CD14-positive monocyte (primary cell): ENCODE results near the gene FZD7. TPM values are rescaled to one million over a fixed set of nuclear protein-coding genes. Genes with fewer than 3 reads are reported as not detected.
A peak's percentile ranks its signal among the peaks of the same experiment; 100 is the strongest.

Experiments used
- DNase-seq, 3 donors: peaks; one replicate each; pipeline ENCODE4 v3.0.0-alpha.2; 2011 to 2022
- H2AFZ ChIP-seq: 2 replicates; pipeline ENCODE4 v1.6.0; 2012; ENCODE audit warnings: mild to moderate bottlenecking, low read depth, low read length, inconsistent platforms; ENCODE audit not compliant: insufficient read depth, poor library complexity, severe bottlenecking
- H3K27ac ChIP-seq, 2 donors: 1 replicate in 1 of 2; 2 replicates in 1 of 2; pipeline ENCODE4 v1.5.1; 2012 to 2013; ENCODE audit warnings: low read length in 2 of 2, control low read depth in 1 of 2, inconsistent platforms in 1 of 2, low read depth in 1 of 2, mild to moderate bottlenecking in 1 of 2
- H3K27me3 ChIP-seq, 2 donors: one replicate each; pipeline versions ENCODE4 v1.6.0 to v1.6.1; 2011 to 2013; ENCODE audit warnings: low read length in 2 of 2; ENCODE audit not compliant: control insufficient read depth in 2 of 2, insufficient read depth in 2 of 2
- H3K36me3 ChIP-seq, 2 donors: replicated peaks in 1 of 2; 1 replicate in 1 of 2; 2 replicates in 1 of 2; pipeline versions ENCODE4 v1.5.1 to v1.6.1; 2012 to 2013; ENCODE audit warnings: low read length in 2 of 2, control low read depth in 1 of 2, inconsistent platforms in 1 of 2, mild to moderate bottlenecking in 1 of 2; ENCODE audit not compliant: insufficient read depth in 2 of 2, control insufficient read depth in 1 of 2
- H3K4me1 ChIP-seq, 2 donors: 1 replicate in 1 of 2; 2 replicates in 1 of 2; pipeline versions ENCODE4 v1.5.1 to v1.6.1; 2012 to 2013; ENCODE audit warnings: low read length in 2 of 2, control low read depth in 1 of 2, inconsistent platforms in 1 of 2, mild to moderate bottlenecking in 1 of 2, moderate library complexity in 1 of 2; ENCODE audit not compliant: insufficient read depth in 2 of 2, control insufficient read depth in 1 of 2
- H3K4me2 ChIP-seq: replicated peaks from 2 replicates; pipeline ENCODE3; 2012; ENCODE audit warnings: low read length, moderate library complexity, mild to moderate bottlenecking; ENCODE audit not compliant: poor library complexity, severe bottlenecking; ENCODE audit errors: extremely low read depth
- H3K4me3 ChIP-seq, 3 experiments: fragments of 200-600 bp in 1 of 3; sonication (generic) in 1 of 3; replicated peaks in 1 of 3; 1 replicate in 2 of 3; 2 replicates in 1 of 3; pipeline ENCODE4 v1.5.1; 2011 to 2013; ENCODE audit warnings: low read length in 3 of 3, mild to moderate bottlenecking in 3 of 3, control low read depth in 2 of 3, low read depth in 2 of 3, inconsistent platforms in 1 of 3, moderate library complexity in 1 of 3
- H3K79me2 ChIP-seq: 2 replicates; pipeline ENCODE4 v1.6.0; 2012; ENCODE audit warnings: mild to moderate bottlenecking, control low read depth, inconsistent platforms, low read length, moderate library complexity; ENCODE audit not compliant: insufficient read depth
- H3K9ac ChIP-seq: 2 replicates; pipeline ENCODE4 v1.6.0; 2017; ENCODE audit warnings: low read length, mild to moderate bottlenecking; ENCODE audit not compliant: insufficient read depth, poor library complexity, severe bottlenecking
- H3K9me3 ChIP-seq, 2 donors: replicated peaks in 1 of 2; 1 replicate in 1 of 2; 2 replicates in 1 of 2; pipeline versions ENCODE4 v1.5.1 to v1.6.1; 2012 to 2013; ENCODE audit warnings: low read length in 2 of 2, control low read depth in 1 of 2; ENCODE audit not compliant: control insufficient read depth in 1 of 2, insufficient read depth in 1 of 2
- H4K20me1 ChIP-seq: 2 replicates; pipeline ENCODE4 v1.6.0; 2012; ENCODE audit warnings: mild to moderate bottlenecking, low read length, control low read depth, moderate library complexity; ENCODE audit not compliant: insufficient read depth
- H3K27ac Mint-ChIP-seq, 7 donors: one replicate each; pipeline ENCODE4 v1.8.0; 2020; ENCODE audit warnings: mild to moderate bottlenecking in 7 of 7, mixed read lengths in 7 of 7, moderate library complexity in 6 of 7, inconsistent platforms in 2 of 7
- H3K27me3 Mint-ChIP-seq, 3 donors: one replicate each; pipeline ENCODE4 v1.8.0; 2021 to 2022; ENCODE audit warnings: low read depth in 3 of 3, mild to moderate bottlenecking in 3 of 3, mixed read lengths in 3 of 3, moderate library complexity in 3 of 3, inconsistent platforms in 1 of 3
- H3K36me3 Mint-ChIP-seq, 2 donors: one replicate each; pipeline ENCODE4 v1.8.0; 2020; ENCODE audit warnings: mixed read lengths in 2 of 2, inconsistent platforms in 1 of 2, mild to moderate bottlenecking in 1 of 2
- H3K4me1 Mint-ChIP-seq: one replicate; pipeline ENCODE4 v1.8.0; 2020; ENCODE audit warnings: mild to moderate bottlenecking, mixed read lengths
- H3K4me3 Mint-ChIP-seq, 2 donors: one replicate each; pipeline ENCODE4 v1.8.0; 2020; ENCODE audit warnings: mild to moderate bottlenecking in 2 of 2, mixed read lengths in 2 of 2, moderate library complexity in 1 of 2
- H3K9me3 Mint-ChIP-seq, 7 donors: one replicate each; pipeline ENCODE4 v1.8.0; 2020 to 2022; ENCODE audit warnings: mixed read lengths in 7 of 7, mild to moderate bottlenecking in 6 of 7, moderate library complexity in 6 of 7, inconsistent platforms in 2 of 7
- WGBS: methylation state at CpG from one replicate; pipeline ENCODE4 v1.1.5; 2013; ENCODE audit warnings: missing lambda C conversion rate; ENCODE audit not compliant: insufficient coverage; 5-methylcytosine and 5-hydroxymethylcytosine counted together
- intact Hi-C, 2 donors: fragments of 100-400 bp; cut with micrococcal nuclease; formaldehyde crosslinking; loops; one replicate each; pipeline versions ENCODE4 v1.15.0 to v1.15.1; 2023
- polyA plus RNA-seq, 3 donors: library from polyadenylated mRNA; depleted of rRNA in 1 of 3; unstranded in 2 of 3; stranded (reverse) in 1 of 3; fragments of 300-500 nt in 2 of 3; fragments of >200 nt in 1 of 3; fragmentation: Illumina TruSeq in 2 of 3; gene quantifications; 1 replicate in 2 of 3; 2 replicates in 1 of 3; pipeline ENCODE4 v1.2.3, GENCODE V29; 2012 to 2021
- TF ChIP-seq, protein P1 (sequence below): fragments of 200-600 bp; IDR thresholded peaks from one replicate; pipeline ENCODE4 v1.8.0; 2022; ENCODE audit warnings: antibody characterized with exemption, mild to moderate bottlenecking

FZD7 gene
- polyA plus RNA-seq, 3 donors: 0.05 to 0.28 TPM; not detected in 1

DNA sequence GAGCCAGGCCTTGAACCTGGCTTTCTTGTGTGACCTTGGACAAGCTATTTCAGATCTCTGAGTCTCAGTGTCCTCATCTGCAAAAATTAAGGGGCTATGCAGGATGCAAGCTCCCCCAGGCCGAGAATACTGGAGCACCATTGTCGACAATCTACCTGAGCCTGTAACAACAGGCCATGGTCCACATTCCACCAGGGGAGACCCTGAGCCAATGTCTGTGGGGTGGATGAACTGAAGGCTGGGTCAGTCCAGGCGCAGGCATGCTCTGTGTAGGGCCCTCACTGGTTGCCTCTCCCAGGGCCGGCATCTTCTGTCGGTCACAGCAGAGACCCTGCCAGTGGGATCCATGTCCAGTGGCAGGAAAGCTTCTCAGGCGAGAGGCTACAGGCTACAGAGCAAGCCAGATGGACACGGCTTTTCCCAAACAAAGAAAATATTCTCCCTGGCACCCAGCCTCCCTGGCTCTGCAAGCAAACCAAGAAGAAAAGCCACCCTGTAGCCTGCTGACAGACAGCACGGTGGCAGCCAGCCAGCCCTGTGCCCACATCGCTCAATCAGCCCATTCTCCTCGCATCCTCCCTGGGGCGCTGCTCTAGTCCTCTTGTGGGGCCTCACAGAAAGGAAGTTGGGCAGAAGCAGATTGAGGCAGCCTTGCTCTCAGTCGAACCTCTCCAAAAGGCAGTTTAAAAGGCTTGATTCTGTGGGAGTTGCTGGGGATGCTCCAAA lies 48.7 kb upstream of the FZD7 start:
- Mint-ChIP-seq H3K9me3 (no peaks in the 10 kb centered on the region), H3K4me3 (no peak overlapping the region)

DNA sequence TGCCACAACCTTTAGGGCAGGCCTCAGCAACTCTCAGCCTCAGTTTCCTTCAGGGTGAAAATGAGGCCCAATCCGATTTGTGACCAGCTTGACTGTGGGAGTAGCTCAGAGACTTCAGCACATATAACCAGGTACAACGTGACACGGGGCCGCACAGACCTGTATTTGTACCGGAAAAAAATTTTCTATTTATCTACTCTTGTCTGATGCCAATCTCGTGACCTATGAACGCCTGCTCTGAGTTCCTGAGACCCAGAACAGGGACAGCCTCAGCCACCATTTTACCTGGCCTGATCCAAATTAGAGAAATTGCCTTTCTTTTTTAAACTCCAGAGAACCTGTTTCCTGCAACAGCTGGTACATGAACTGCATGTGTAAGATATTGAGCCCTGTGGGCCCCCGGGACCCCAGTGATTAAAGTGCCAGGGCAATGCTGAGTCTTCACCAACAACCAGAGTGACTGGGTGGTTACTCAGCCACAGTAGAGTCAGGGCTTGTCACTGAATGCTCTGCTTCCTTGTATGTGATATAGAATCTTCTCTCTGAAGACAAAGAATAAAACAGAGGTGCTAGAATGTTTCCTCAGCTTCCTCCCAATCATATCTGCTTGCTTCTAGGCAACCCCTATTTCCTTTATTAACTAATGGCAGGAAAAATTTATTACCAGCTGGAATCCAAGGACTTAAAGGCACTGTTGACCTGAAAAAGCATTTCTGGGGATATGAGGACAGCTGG lies 47.8 kb upstream of the FZD7 start:
- no peaks in the 10 kb centered on the region for H3K79me2 ChIP-seq

More for the DNA sequence above, 48.7 kb upstream of the FZD7 start:
- Histone ChIP-seq H3K4me1 (no peaks in the 10 kb centered on the region), H3K9ac (no peak overlapping the region), H3K4me3 (no peak overlapping the region), H3K36me3 (no peaks in the 10 kb centered on the region), H3K27me3 (no peaks in the 10 kb centered on the region), H2AFZ (peak overlapping the region; percentile 59), H3K9me3 (no peaks in the 10 kb centered on the region), H3K4me2 (no peak overlapping the region), H4K20me1 (no peaks in the 10 kb centered on the region), H3K79me2 (no peaks in the 10 kb centered on the region), H3K27ac (no peak overlapping the region)
- intact Hi-C loops: no loop called here
- no peak for DNase-seq
- Mint-ChIP-seq H3K4me1 (peaks cover 6% of the 10 kb centered on the region), H3K36me3 (no peaks in the 10 kb centered on the region), H3K27me3 (peaks cover 3 to 9% (median 4%) of the 10 kb centered on the region in 3 donors), H3K27ac (no peak overlapping the region)
- WGBS: 54% methylated on average over 9 of the region's 12 CpGs
- TF ChIP-seq, protein P1, sequence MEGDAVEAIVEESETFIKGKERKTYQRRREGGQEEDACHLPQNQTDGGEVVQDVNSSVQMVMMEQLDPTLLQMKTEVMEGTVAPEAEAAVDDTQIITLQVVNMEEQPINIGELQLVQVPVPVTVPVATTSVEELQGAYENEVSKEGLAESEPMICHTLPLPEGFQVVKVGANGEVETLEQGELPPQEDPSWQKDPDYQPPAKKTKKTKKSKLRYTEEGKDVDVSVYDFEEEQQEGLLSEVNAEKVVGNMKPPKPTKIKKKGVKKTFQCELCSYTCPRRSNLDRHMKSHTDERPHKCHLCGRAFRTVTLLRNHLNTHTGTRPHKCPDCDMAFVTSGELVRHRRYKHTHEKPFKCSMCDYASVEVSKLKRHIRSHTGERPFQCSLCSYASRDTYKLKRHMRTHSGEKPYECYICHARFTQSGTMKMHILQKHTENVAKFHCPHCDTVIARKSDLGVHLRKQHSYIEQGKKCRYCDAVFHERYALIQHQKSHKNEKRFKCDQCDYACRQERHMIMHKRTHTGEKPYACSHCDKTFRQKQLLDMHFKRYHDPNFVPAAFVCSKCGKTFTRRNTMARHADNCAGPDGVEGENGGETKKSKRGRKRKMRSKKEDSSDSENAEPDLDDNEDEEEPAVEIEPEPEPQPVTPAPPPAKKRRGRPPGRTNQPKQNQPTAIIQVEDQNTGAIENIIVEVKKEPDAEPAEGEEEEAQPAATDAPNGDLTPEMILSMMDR: no peak

More for the DNA sequence above, 47.8 kb upstream of the FZD7 start:
- TF ChIP-seq, protein P1: no peak
- no peak for DNase-seq
- Histone ChIP-seq H3K4me3 (no peak overlapping the region), H4K20me1 (no peaks in the 10 kb centered on the region), H3K27ac (no peak overlapping the region), H3K4me1 (no peaks in the 10 kb centered on the region), H3K4me2 (no peak overlapping the region), H3K9ac (no peak overlapping the region), H3K36me3 (no peaks in the 10 kb centered on the region), H3K27me3 (no peaks in the 10 kb centered on the region), H3K9me3 (no peaks in the 10 kb centered on the region), H2AFZ (peak overlapping the region; percentile 59)
- Mint-ChIP-seq H3K36me3 (no peaks in the 10 kb centered on the region), H3K27me3 (peaks cover 3 to 9% (median 4%) of the 10 kb centered on the region in 3 donors), H3K4me1 (peaks cover 6% of the 10 kb centered on the region), H3K27ac (peak overlapping the region in 1 of 7 donors; percentile 3), H3K9me3 (no peaks in the 10 kb centered on the region), H3K4me3 (no peak overlapping the region)
- 64% methylated on average over 5 of the region's 8 CpGs for WGBS
- intact Hi-C loops: no loop called here
